ENCODE results near the gene COL3A1. TPM values are rescaled to one million over a fixed set of nuclear protein-coding genes. Genes with fewer than 3 reads are reported as not detected.

COL3A1 gene
- total and polyA plus RNA-seq, 2 donors (not counting 3 experiments of a cell fraction or from before 2014, with no cell fraction given) = 2.3 to 8.7 TPM

- Histone ChIP-seq H3K9ac (replicated peaks; ENCODE audit: extremely low read depth, insufficient read depth, low read length) (no peak overlapping the region), H3K9me1 (replicated peaks; ENCODE audit: control insufficient read depth, extremely low read depth, insufficient read depth, low read length) (no peaks in the 10 kb centered on the region), H3K27me3 (ENCODE audit: control insufficient read depth in 2 of 2, insufficient read depth in 2 of 2, low read length in 2 of 2) (no peaks in the 10 kb centered on the region), H3K79me2 (ENCODE audit: control insufficient read depth, insufficient read depth, low read length) (no peaks in the 10 kb centered on the region), H2AFZ (ENCODE audit: low read depth, low read length) (no peak overlapping the region), H3K9me3 (replicated peaks; ENCODE audit: control insufficient read depth, insufficient read depth, low read length) (no peaks in the 10 kb centered on the region), H3K36me3 (ENCODE audit: control insufficient read depth in 2 of 2, extremely low read depth in 1 of 2, insufficient read depth in 2 of 2, low read length in 2 of 2) (no peaks in the 10 kb centered on the region), H3K4me1 (ENCODE audit: control insufficient read depth, extremely low read depth, insufficient read depth, low read length) (no peaks in the 10 kb centered on the region), H3K4me3 (replicated peaks in 1 of 3; ENCODE audit: insufficient read depth in 1 of 3, low read depth in 1 of 3, low read length in 3 of 3) (no peak overlapping the region), H4K20me1 (replicated peaks; ENCODE audit: control insufficient read depth, extremely low read depth, insufficient read depth, low read length) (no peaks in the 10 kb centered on the region), H3K4me2 (ENCODE audit: insufficient read depth, low read length) (no peak overlapping the region), H3K27ac (ENCODE audit: insufficient read depth, low read depth, low read length) (no peak overlapping the region)
- dilution Hi-C loops (cut with MboI; ENCODE audit: extremely low pct_ligation_motif_present, low sequenced_read_pairs) (no loop called here), intact Hi-C loops (cut with micrococcal nuclease) (no loop called here)
- TF ChIP-seq MYC (IDR thresholded peaks at IDR 0.05; ENCODE audit: low read depth, low read length) = no peak
- ChIA-PET CTCF (no interaction called here), POLR2A (interaction anchor here (0.5 kb wide), 1 partner anchor 19 kb away, joined by 4 read pairs; no protein-coding TSS in a partner anchor)
- DNase-seq (ENCODE audit: low read depth, low spot score) = no peak
- no TSS peak for BruUV-seq (replicated peaks)
- FAIRE-seq = no peak
Measured at GRCh38 chr2:188949046-188949818, 24.9 kb upstream of the COL3A1 start.

- CTCF ChIA-PET = no interaction called here
Measured at GRCh38 chr2:188952901-188953300, 21.3 kb upstream of the COL3A1 start.

More at GRCh38 chr2:188952901-188953300, 21.3 kb upstream of the COL3A1 start:
- Histone ChIP-seq H3K4me1 (ENCODE audit: control insufficient read depth, extremely low read depth, insufficient read depth, low read length) (no peaks in the 10 kb centered on the region), H3K9ac (replicated peaks; ENCODE audit: extremely low read depth, insufficient read depth, low read length) (no peak overlapping the region), H3K4me3 (replicated peaks in 1 of 3; ENCODE audit: insufficient read depth in 1 of 3, low read depth in 1 of 3, low read length in 3 of 3) (no peak overlapping the region), H3K9me3 (replicated peaks; ENCODE audit: control insufficient read depth, insufficient read depth, low read length) (no peaks in the 10 kb centered on the region), H3K4me2 (ENCODE audit: insufficient read depth, low read length) (no peak overlapping the region), H2AFZ (ENCODE audit: low read depth, low read length) (no peak overlapping the region), H3K79me2 (ENCODE audit: control insufficient read depth, insufficient read depth, low read length) (no peaks in the 10 kb centered on the region), H3K36me3 (ENCODE audit: control insufficient read depth in 2 of 2, extremely low read depth in 1 of 2, insufficient read depth in 2 of 2, low read length in 2 of 2) (no peaks in the 10 kb centered on the region), H3K27ac (ENCODE audit: insufficient read depth, low read depth, low read length) (no peak overlapping the region), H4K20me1 (replicated peaks; ENCODE audit: control insufficient read depth, extremely low read depth, insufficient read depth, low read length) (no peaks in the 10 kb centered on the region), H3K27me3 (ENCODE audit: control insufficient read depth in 2 of 2, insufficient read depth in 2 of 2, low read length in 2 of 2) (no peaks in the 10 kb centered on the region), H3K9me1 (replicated peaks; ENCODE audit: control insufficient read depth, extremely low read depth, insufficient read depth, low read length) (no peaks in the 10 kb centered on the region)
- no peak for TF ChIP-seq EZH2 (IDR thresholded peaks at IDR 0.05; ENCODE audit: borderline replicate concordance, low read depth, low read length, severe bottlenecking)
- TF ChIP-seq MAX (IDR thresholded peaks at IDR 0.05; ENCODE audit: insufficient read depth, insufficient read length) = no peak
- TF ChIP-seq POLR2AphosphoS5 (IDR thresholded peaks at IDR 0.05; ENCODE audit: insufficient read depth, low read depth, low read length) = no peak
- TF ChIP-seq JUN (IDR thresholded peaks at IDR 0.05; ENCODE audit: borderline replicate concordance, insufficient read depth, insufficient read length, low read depth) = no peak
- no peak for TF ChIP-seq FOS (IDR thresholded peaks at IDR 0.05; ENCODE audit: borderline replicate concordance, insufficient read depth, low read length)
- TF ChIP-seq CTCF (IDR thresholded peaks at IDR 0.05; ENCODE audit: extremely low read depth in 1 of 2, insufficient read depth in 1 of 2, low read depth in 1 of 2, low read length in 2 of 2) = no peak
- TF ChIP-seq POLR2A (IDR thresholded peaks at IDR 0.05; ENCODE audit: low read depth, low read length) = no peak
- TF ChIP-seq GATA2 (IDR thresholded peaks at IDR 0.05; ENCODE audit: insufficient read depth, insufficient read length, low read depth, low read length) = no peak
- TF ChIP-seq MYC (IDR thresholded peaks at IDR 0.05; ENCODE audit: low read depth, low read length) = no peak
- POLR2A ChIA-PET = no interaction called here
- dilution Hi-C loops (cut with MboI; ENCODE audit: extremely low pct_ligation_motif_present, low sequenced_read_pairs) (no loop called here), intact Hi-C loops (cut with micrococcal nuclease) (no loop called here)
- FAIRE-seq = no peak
- BruUV-seq (replicated peaks) = no TSS peak
- DNase-seq (ENCODE audit: low read depth, low spot score) = no peak

Data from endothelial cell of umbilical vein (primary cell).